Keratinocyte (primary cell): ENCODE results near the gene ANKRD1. TPM values are rescaled to one million over a fixed set of nuclear protein-coding genes. Genes with fewer than 3 reads are reported as not detected.

Experiments
- DNase-seq: peaks from one replicate; pipeline ENCODE4 v3.0.0-alpha.2; 2011; ENCODE audit warnings: low read depth, missing footprints, low spot score
- FAIRE-seq: peaks from 2 replicates; lab custom pipeline; 2011; peaks lifted over from hg19 to GRCh38; lab: Jason Lieb, UNC
- H2AFZ ChIP-seq: 2 replicates; pipeline ENCODE4 v1.6.0; 2012; ENCODE audit warnings: low read length, control low read depth, inconsistent platforms; ENCODE audit not compliant: control insufficient read depth
- H3K27ac ChIP-seq: 2 replicates; pipeline ENCODE4 v1.5.1; 2011; ENCODE audit warnings: low read length; ENCODE audit not compliant: control insufficient read depth, insufficient read depth
- H3K27me3 ChIP-seq: 3 replicates; pipeline ENCODE4 v1.6.0; 2011; ENCODE audit warnings: low read length; ENCODE audit not compliant: control insufficient read depth, insufficient read depth; ENCODE audit errors: extremely low read depth
- H3K36me3 ChIP-seq, 2 experiments: 2 replicates in 1 of 2; 3 replicates in 1 of 2; pipeline ENCODE4 v1.5.1; 2011; ENCODE audit warnings: low read length in 2 of 2, mild to moderate bottlenecking in 1 of 2; ENCODE audit not compliant: control insufficient read depth in 2 of 2, insufficient read depth in 2 of 2; ENCODE audit errors: extremely low read depth in 1 of 2
- H3K4me1 ChIP-seq: 3 replicates; pipeline ENCODE4 v1.5.1; 2011; ENCODE audit warnings: low read length; ENCODE audit not compliant: control insufficient read depth, insufficient read depth; ENCODE audit errors: extremely low read depth
- H3K4me2 ChIP-seq: 3 replicates; pipeline ENCODE4 v1.6.0; 2011; ENCODE audit warnings: low read depth, low read length; ENCODE audit not compliant: control insufficient read depth, insufficient read depth; ENCODE audit errors: extremely low read depth
- H3K4me3 ChIP-seq, 3 experiments: fragments of 200-600 bp in 1 of 3; sonication (generic) in 1 of 3; 2 replicates in 2 of 3; 3 replicates in 1 of 3; pipeline ENCODE4 v1.5.1; 2011 to 2016; ENCODE audit warnings: low read length in 3 of 3, mild to moderate bottlenecking in 3 of 3, control low read depth in 2 of 3, inconsistent platforms in 1 of 3, low read depth in 1 of 3, mixed read lengths in 1 of 3, mixed run types in 1 of 3, moderate library complexity in 1 of 3; ENCODE audit not compliant: control insufficient read depth in 2 of 3, insufficient read depth in 2 of 3; ENCODE audit errors: extremely low read depth in 1 of 3
- H3K79me2 ChIP-seq: 2 replicates; pipeline ENCODE4 v1.6.0; 2012; ENCODE audit warnings: low read length; ENCODE audit not compliant: control insufficient read depth, insufficient read depth
- H3K9ac ChIP-seq: 3 replicates; pipeline ENCODE4 v1.6.0; 2011; ENCODE audit warnings: low read length; ENCODE audit not compliant: control insufficient read depth, insufficient read depth; ENCODE audit errors: extremely low read depth
- H3K9me1 ChIP-seq: 3 replicates; pipeline ENCODE4 v1.6.0; 2011; ENCODE audit warnings: low read length; ENCODE audit not compliant: control insufficient read depth, insufficient read depth; ENCODE audit errors: extremely low read depth
- H3K9me3 ChIP-seq: 2 replicates; pipeline ENCODE4 v1.5.1; 2012; ENCODE audit warnings: low read depth, low read length; ENCODE audit not compliant: control insufficient read depth
- H4K20me1 ChIP-seq: 3 replicates; pipeline ENCODE4 v1.6.0; 2011; ENCODE audit warnings: low read length; ENCODE audit not compliant: control insufficient read depth, insufficient read depth; ENCODE audit errors: extremely low read depth
- EZH2 ChIP-seq: IDR thresholded peaks from one replicate; pipeline ENCODE4 v1.6.1; 2012; ENCODE audit warnings: inconsistent platforms, mild to moderate bottlenecking, low read length, moderate library complexity
- dilution Hi-C: fragments of 300-500 bp; cut with MboI; formaldehyde crosslinking; loops from one replicate; pipeline ENCODE4 v1.7.0; 2020; ENCODE audit warnings: low sequenced_read_pairs; ENCODE audit not compliant: extremely low pct_ligation_motif_present
- polyA plus RNA-seq, 5 experiments: library from polyadenylated mRNA; depleted of rRNA in 3 of 5; stranded (reverse) in 3 of 5; stranded (forward) in 1 of 5; unstranded in 1 of 5; fragments of >200 nt; gene quantifications; 1 replicate in 1 of 5; 2 replicates in 3 of 5; 3 replicates in 1 of 5; pipeline versions ENCODE4 v1.2.1 to v1.2.3, GENCODE V29; 2011 to 2012; ENCODE audit warnings: missing spikeins in 2 of 5, low read depth in 1 of 5, low replicate concordance in 1 of 5
- TF ChIP-seq, protein P1 (sequence below), 3 experiments: IDR thresholded peaks in 1 of 3; conservative IDR thresholded peaks in 1 of 3; optimal IDR thresholded peaks in 1 of 3; 2 replicates in 2 of 3; 3 replicates in 1 of 3; pipeline versions ENCODE3 to v1.5.1; 2011; ENCODE audit warnings: low read length in 3 of 3, mild to moderate bottlenecking in 3 of 3, moderate library complexity in 2 of 3, control low read depth in 1 of 3, inconsistent platforms in 1 of 3; ENCODE audit not compliant: insufficient read depth in 2 of 3; ENCODE audit errors: extremely low read depth in 1 of 3

Gene ANKRD1
- polyA plus RNA-seq, 1 donor (not counting 4 experiments of a cell fraction or from before 2014, with no cell fraction given): 0.07 TPM

DNA sequence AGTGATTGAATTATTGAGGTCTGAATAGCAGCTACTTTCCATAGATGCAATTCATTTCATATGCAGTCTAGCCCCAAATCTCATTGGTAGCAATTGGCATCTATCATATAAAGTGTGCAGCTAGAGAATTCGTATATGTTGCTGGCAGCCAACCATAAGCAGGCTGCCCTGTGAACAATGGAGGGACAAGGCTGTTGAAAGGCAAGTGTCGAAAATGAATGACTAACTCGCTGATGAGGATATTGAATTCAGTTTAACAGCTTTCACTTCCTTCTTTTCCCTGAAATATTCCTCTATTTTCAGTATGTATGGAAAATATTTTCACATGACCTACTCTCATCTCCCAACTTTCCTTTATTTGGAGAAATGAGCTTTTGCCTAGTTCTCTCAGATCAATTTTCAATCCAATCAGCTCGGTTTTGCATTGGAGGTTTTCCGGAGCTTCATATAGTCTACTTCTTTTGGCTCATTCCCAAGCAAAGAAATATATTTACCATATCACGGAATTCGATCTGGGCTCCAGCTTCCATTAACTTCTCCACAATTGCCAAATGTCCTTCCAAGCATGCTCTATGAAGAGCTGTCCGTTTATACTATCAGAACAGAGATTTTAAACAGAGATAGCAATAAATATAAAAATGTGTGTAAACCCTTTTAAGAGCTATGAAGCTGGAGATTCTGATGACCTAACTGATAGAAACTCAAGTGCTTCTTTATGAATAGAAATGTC, 3.5 kb downstream of the ANKRD1 start:
- peaks cover 11% of the 10 kb centered on the region for H3K4me1 ChIP-seq
- TF ChIP-seq EZH2: no peak
- TF ChIP-seq, protein P1, sequence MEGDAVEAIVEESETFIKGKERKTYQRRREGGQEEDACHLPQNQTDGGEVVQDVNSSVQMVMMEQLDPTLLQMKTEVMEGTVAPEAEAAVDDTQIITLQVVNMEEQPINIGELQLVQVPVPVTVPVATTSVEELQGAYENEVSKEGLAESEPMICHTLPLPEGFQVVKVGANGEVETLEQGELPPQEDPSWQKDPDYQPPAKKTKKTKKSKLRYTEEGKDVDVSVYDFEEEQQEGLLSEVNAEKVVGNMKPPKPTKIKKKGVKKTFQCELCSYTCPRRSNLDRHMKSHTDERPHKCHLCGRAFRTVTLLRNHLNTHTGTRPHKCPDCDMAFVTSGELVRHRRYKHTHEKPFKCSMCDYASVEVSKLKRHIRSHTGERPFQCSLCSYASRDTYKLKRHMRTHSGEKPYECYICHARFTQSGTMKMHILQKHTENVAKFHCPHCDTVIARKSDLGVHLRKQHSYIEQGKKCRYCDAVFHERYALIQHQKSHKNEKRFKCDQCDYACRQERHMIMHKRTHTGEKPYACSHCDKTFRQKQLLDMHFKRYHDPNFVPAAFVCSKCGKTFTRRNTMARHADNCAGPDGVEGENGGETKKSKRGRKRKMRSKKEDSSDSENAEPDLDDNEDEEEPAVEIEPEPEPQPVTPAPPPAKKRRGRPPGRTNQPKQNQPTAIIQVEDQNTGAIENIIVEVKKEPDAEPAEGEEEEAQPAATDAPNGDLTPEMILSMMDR (optimal IDR thresholded peaks at IDR 0.05 in 1 of 3, IDR thresholded peaks at IDR 0.05 in 1 of 3, conservative IDR thresholded peaks at IDR 0.05 in 1 of 3; ENCODE audit: extremely low read depth in 1 of 3, insufficient read depth in 2 of 3, low read length in 3 of 3): no peak
- H3K9ac ChIP-seq: no peak overlapping the region
- H2AFZ ChIP-seq: no peak overlapping the region
- no peaks in the 10 kb centered on the region for H3K27me3 ChIP-seq
- no peaks in the 10 kb centered on the region for H3K36me3 ChIP-seq
- no peak overlapping the region for H3K4me2 ChIP-seq
- H3K4me3 ChIP-seq: no peak overlapping the region
- H4K20me1 ChIP-seq: no peaks in the 10 kb centered on the region
- no peak for DNase-seq
- dilution Hi-C loops: no loop called here
- H3K27ac ChIP-seq: no peak overlapping the region
- no peaks in the 10 kb centered on the region for H3K9me1 ChIP-seq
- no peaks in the 10 kb centered on the region for H3K9me3 ChIP-seq
- no peak for FAIRE-seq
- H3K79me2 ChIP-seq: no peaks in the 10 kb centered on the region

DNA sequence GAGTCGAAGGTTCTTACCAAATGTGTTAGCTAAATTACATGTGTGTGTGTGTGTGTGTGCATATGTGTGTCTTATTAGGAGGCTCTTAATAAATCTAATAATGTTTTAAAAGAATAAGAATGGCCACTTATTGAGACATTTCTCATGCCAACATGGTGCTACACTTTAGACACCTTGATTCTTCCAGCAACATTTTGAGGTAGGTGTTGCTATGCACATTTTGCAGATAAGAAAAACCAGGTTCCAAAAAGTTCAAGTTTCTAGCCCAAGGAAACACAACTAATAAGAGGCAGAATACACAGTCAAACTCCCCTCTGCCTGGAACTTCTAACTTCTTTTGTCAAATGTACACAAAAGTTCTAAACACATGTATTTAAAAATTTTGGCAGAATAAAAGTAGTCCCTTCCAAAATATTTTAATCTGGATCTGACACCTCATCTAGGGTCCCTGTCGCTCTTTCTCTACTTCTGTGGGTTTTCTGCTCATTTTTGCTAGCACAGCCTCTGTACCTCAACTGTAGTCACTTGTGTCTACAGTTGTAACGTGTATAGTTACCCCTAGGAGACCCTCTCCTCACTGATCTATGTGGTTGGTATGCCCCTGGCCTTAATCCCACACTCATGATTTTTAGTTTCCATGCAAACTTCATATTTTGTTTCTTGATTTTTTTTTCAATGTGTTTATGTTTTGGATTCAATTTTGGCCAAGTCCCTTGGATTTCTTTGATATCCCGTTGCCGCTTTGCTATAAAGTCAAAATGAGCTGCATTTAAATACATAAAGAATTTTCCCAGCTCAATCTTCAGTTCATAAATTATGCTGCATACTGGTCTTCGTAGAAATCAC, 4.3 kb downstream of the ANKRD1 start:
- Histone ChIP-seq H3K27me3 (no peaks in the 10 kb centered on the region), H3K4me1 (peaks cover 19% of the 10 kb centered on the region), H3K9ac (no peak overlapping the region), H3K4me3 (no peak overlapping the region), H3K9me1 (no peaks in the 10 kb centered on the region), H3K4me2 (no peak overlapping the region), H3K79me2 (no peaks in the 10 kb centered on the region), H3K36me3 (no peaks in the 10 kb centered on the region), H3K9me3 (no peaks in the 10 kb centered on the region), H4K20me1 (no peaks in the 10 kb centered on the region), H2AFZ (no peak overlapping the region), H3K27ac (no peak overlapping the region)
- FAIRE-seq (no peak), DNase-seq (no peak)
- dilution Hi-C loops: no loop called here
- TF ChIP-seq, protein P1 (optimal IDR thresholded peaks at IDR 0.05 in 1 of 3, IDR thresholded peaks at IDR 0.05 in 1 of 3, conservative IDR thresholded peaks at IDR 0.05 in 1 of 3; ENCODE audit: extremely low read depth in 1 of 3, insufficient read depth in 2 of 3, low read length in 3 of 3): no peak
- no peak for TF ChIP-seq EZH2
